ENCODE results near the gene EMILIN3.

The EMILIN3 gene

GRCh38 chr20:41361757-41362747 lies 4.6 kb downstream of the EMILIN3 start (continued):
- TF ChIP-seq ZNF785 (tag by site-specific recombination; IDR thresholded peaks at IDR 0.05) (no peak), ZNF112 (tag by site-specific recombination; IDR thresholded peaks at IDR 0.05) (no peak), ZNF791 (tag by site-specific recombination; IDR thresholded peaks at IDR 0.05) (no peak), KLF10 (tag by site-specific recombination; IDR thresholded peaks at IDR 0.05) (no peak), ZNF704 (tag by site-specific recombination; IDR thresholded peaks at IDR 0.05) (no peak), ZNF37A (tag by site-specific recombination; IDR thresholded peaks at IDR 0.05) (no peak), PRDM1 (tag by site-specific recombination; IDR thresholded peaks at IDR 0.05) (no peak), HOXA7 (CRISPR knock-in tag; IDR thresholded peaks at IDR 0.05; ENCODE audit: borderline replicate concordance) (no peak)

DNA sequence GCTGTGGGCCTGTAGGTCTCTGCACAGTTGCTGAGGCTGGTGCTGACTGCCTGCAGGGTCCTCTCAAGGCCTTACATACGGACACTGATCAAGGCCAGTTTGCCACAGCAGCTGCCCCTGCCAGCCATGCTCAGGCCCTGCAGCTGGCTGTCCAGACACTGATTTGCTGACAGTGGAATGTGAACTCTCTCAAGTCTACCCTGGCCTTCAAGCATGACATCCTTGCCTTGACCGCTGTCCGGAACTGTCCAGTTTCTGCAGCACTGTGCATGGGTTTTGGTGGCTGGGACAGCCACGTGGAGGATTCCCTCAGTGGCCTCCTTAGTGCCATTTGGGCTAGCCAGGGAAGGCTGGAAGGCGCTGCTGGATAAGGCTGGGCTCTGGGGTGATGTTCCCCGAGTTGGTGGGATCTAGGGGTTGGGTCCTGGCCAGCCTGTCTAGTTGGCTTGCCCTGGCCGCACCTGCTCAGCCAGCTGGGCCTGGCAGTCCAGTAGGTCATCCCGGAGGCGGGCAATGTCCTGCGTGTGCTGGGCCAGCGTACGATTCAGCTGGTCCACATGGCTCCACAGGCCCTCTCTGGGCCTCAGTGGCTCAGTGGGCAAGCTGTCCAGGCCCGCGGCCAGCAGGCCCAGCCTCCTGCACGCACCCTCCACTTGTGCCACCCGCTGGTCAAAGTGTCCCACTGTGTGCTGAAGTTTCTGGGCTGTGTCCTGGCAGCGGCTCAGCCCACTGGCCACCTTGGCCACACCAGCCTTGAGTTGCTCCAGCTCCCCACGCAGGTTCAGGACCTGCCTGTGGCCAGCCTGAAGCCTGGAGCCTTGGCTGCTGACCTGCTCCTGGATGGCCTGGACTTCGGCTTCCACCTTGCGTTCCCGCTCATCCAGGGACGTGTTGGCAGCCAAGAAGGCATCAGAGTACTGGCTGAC lies 5.5 kb downstream of the EMILIN3 start:
- peaks cover 0 to 74% of the 10 kb centered on the region in 2 experiments; a peak in 2 of 3 replicates for H3K36me3 ChIP-seq (ENCODE audit: control insufficient read depth in 2 of 2, insufficient read depth in 1 of 2, low read length in 2 of 2)
- no peak overlapping the region for H3K4me3 ChIP-seq (ENCODE audit: low read depth, low read length)
- ChIA-PET POLR2A (no interaction called here), CTCF (interaction anchor here (1.0 kb wide), 1 partner anchor 226 kb away, joined by 3 read pairs; no protein-coding TSS in a partner anchor)
- TF ChIP-seq, protein P1, sequence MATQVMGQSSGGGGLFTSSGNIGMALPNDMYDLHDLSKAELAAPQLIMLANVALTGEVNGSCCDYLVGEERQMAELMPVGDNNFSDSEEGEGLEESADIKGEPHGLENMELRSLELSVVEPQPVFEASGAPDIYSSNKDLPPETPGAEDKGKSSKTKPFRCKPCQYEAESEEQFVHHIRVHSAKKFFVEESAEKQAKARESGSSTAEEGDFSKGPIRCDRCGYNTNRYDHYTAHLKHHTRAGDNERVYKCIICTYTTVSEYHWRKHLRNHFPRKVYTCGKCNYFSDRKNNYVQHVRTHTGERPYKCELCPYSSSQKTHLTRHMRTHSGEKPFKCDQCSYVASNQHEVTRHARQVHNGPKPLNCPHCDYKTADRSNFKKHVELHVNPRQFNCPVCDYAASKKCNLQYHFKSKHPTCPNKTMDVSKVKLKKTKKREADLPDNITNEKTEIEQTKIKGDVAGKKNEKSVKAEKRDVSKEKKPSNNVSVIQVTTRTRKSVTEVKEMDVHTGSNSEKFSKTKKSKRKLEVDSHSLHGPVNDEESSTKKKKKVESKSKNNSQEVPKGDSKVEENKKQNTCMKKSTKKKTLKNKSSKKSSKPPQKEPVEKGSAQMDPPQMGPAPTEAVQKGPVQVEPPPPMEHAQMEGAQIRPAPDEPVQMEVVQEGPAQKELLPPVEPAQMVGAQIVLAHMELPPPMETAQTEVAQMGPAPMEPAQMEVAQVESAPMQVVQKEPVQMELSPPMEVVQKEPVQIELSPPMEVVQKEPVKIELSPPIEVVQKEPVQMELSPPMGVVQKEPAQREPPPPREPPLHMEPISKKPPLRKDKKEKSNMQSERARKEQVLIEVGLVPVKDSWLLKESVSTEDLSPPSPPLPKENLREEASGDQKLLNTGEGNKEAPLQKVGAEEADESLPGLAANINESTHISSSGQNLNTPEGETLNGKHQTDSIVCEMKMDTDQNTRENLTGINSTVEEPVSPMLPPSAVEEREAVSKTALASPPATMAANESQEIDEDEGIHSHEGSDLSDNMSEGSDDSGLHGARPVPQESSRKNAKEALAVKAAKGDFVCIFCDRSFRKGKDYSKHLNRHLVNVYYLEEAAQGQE (tag by site-specific recombination; IDR thresholded peaks at IDR 0.05), result peak; percentile 69
- no peak for TF ChIP-seq ZNF677 (tag by site-specific recombination; IDR thresholded peaks at IDR 0.05)
- no peak overlapping the region for H3K27ac ChIP-seq (ENCODE audit: extremely low read depth, low read depth, low read length)
- H3K4me1 ChIP-seq (ENCODE audit: control insufficient read depth, insufficient read depth, low read length), result no peaks in the 10 kb centered on the region
- H3K9me3 ChIP-seq (ENCODE audit: control insufficient read depth, insufficient read depth, low read depth, low read length), result no peaks in the 10 kb centered on the region

DNA sequence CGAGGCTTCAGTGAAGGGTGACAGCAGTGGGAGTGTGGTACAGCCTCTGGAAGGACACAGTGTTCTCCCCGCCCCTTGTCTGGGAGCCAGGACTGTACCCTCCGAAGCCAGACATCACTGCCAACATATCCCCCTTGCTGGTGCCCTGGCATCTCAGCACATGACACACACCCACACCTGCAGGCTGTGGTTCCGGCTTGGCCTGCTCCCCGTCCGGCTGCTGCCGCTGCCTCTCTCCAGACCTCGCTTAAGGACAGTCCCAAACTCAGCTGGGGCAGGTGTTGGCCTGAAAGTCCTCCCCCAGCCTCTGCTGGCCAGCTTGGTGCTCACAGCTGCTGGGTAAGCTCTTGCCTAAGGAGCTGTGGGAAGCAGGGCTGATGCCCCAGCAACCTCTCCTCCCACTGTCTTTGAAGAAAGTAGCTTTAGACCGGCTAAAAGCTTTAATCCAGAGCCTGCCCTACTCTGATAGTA lies 7.0 kb downstream of the EMILIN3 start:
- CTCF ChIA-PET, result no interaction called here
- POLR2A ChIA-PET, result no interaction called here
- H3K27ac ChIP-seq (ENCODE audit: extremely low read depth, low read depth, low read length), result no peak overlapping the region

More for the DNA sequence above, 7.0 kb downstream of the EMILIN3 start:
- TF ChIP-seq ZNF404 (tag by site-specific recombination; IDR thresholded peaks at IDR 0.05) (no peak), ZNF600 (tag by site-specific recombination; IDR thresholded peaks at IDR 0.05) (0 out of 2 replicates have a peak, but pooled peaks have one; percentile 12), ZNF335 (tag by site-specific recombination; conservative IDR thresholded peaks at IDR 0.05) (no peak), MZF1 (tag by site-specific recombination; IDR thresholded peaks at IDR 0.05; ENCODE audit: borderline replicate concordance) (no peak), ZNF624 (tag by site-specific recombination; IDR thresholded peaks at IDR 0.05) (no peak), ZNF510 (tag by site-specific recombination; IDR thresholded peaks at IDR 0.05; ENCODE audit: insufficient replicate concordance) (no peak), ZNF239 (tag by site-specific recombination; IDR thresholded peaks at IDR 0.05) (no peak)
- H3K36me3 ChIP-seq (ENCODE audit: control insufficient read depth in 2 of 2, insufficient read depth in 1 of 2, low read length in 2 of 2), result peaks cover 0 to 84% of the 10 kb centered on the region in 2 experiments; a peak in 2 of 3 replicates
- H3K4me3 ChIP-seq (ENCODE audit: low read depth, low read length), result no peak overlapping the region
- no peaks in the 10 kb centered on the region for H3K4me1 ChIP-seq (ENCODE audit: control insufficient read depth, insufficient read depth, low read length)
- no peaks in the 10 kb centered on the region for H3K9me3 ChIP-seq (ENCODE audit: control insufficient read depth, insufficient read depth, low read depth, low read length)
